Measurements from ENCODE around the gene UPK3BL2.
"Not testable (repeated sequence)": the region's sequence is repeated elsewhere in the genome, so short reads cannot be mapped to it uniquely, and the experiment has no call there.

DNA sequence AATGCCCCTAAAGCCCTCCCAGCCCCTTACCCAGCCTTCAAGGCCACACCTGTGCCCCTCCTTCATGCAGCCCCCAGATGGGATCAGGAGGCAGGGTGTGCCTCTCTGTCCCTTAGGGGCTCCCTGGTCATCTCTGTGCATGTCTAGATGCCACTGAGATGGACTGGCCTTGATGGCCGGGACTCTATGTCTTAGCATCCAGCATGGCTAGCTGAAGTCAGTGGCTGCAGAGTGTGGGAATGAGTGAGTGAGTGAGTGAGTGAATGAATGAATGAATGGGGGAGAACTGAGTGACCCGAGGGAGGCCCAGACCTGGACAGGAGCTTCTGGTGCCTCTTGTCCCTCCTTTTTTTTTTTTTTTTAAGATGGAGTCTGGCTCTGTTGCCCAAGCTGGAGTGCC lies 11.4 kb downstream of the UPK3BL2 start:
- not testable (repeated sequence) for TF ChIP-seq EZH2 (IDR thresholded peaks at IDR 0.05; ENCODE audit: insufficient read depth, poor library complexity, severe bottlenecking); EZH2phosphoT487 (IDR thresholded peaks at IDR 0.05; ENCODE audit: insufficient read depth, low read depth)
